Measurements from ENCODE around the gene JAG2.

Gene JAG2

DNA sequence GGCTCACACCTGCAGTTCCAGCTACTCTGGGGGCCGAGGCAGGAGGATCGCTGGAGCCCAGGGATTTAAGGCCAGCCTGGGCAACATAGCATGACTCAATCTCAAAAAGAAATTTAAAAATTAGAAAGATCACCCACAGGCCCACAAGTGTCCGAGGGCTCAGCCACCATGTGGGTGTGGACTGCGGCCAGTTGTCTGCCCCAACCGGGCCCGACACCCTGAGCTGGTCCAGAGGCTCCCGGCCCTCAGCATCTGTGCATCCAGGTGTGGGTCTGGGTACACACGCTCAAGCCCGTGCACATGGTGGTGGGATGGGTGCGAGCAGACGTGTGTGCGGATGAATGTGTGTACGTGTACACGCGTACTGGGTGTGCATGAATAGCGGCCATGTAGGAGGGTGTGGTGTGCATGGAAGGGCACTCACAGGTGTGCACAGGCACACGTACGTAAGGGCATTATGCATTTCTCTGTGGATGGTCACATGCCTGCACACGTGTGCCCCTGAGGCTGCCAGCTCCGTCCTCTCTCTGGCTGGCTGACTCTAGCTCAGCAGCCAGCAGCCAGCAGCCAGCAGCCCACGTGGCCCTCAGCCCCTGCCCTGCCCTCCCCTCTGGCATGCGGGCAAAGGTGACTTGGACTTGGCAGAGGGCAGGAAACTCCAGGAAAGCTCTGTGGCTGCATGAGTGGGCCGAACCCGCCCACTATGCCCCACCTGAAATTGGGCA lies 35.8 kb upstream of the JAG2 start:
- no peak overlapping the region for H3K4me3 ChIP-seq (ENCODE audit: low read depth, low read length)
- TF ChIP-seq, protein P1, sequence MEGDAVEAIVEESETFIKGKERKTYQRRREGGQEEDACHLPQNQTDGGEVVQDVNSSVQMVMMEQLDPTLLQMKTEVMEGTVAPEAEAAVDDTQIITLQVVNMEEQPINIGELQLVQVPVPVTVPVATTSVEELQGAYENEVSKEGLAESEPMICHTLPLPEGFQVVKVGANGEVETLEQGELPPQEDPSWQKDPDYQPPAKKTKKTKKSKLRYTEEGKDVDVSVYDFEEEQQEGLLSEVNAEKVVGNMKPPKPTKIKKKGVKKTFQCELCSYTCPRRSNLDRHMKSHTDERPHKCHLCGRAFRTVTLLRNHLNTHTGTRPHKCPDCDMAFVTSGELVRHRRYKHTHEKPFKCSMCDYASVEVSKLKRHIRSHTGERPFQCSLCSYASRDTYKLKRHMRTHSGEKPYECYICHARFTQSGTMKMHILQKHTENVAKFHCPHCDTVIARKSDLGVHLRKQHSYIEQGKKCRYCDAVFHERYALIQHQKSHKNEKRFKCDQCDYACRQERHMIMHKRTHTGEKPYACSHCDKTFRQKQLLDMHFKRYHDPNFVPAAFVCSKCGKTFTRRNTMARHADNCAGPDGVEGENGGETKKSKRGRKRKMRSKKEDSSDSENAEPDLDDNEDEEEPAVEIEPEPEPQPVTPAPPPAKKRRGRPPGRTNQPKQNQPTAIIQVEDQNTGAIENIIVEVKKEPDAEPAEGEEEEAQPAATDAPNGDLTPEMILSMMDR (IDR thresholded peaks at IDR 0.05; ENCODE audit: low read depth, low read length, missing control alignments): no peak
- no peak for DNase-seq (ENCODE audit: low read depth)

DNA sequence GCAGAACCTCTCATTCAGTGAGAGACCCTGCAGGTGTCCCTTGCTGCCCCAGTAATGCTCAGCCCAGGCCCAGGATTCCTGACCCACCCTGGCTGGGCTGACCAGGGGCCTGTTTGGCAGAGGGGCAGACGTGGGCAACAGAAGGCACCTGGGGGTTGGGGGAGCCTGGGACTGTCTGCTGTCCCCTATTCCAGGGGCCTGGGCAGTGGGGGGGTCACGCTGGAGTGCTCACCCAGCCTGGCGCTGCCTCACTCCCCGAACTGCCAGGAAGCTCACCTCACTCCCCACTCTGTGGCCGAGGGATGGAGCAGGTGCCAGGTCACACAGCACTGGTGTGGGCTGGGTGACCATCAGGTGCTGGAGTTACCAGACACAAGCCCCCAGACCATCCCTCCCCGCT lies 35.1 kb upstream of the JAG2 start:
- TF ChIP-seq, protein P1 (IDR thresholded peaks at IDR 0.05; ENCODE audit: low read depth, low read length, missing control alignments): no peak
- DNase-seq (ENCODE audit: low read depth): no peak
- H3K4me3 ChIP-seq (ENCODE audit: low read depth, low read length): no peak overlapping the region

DNA sequence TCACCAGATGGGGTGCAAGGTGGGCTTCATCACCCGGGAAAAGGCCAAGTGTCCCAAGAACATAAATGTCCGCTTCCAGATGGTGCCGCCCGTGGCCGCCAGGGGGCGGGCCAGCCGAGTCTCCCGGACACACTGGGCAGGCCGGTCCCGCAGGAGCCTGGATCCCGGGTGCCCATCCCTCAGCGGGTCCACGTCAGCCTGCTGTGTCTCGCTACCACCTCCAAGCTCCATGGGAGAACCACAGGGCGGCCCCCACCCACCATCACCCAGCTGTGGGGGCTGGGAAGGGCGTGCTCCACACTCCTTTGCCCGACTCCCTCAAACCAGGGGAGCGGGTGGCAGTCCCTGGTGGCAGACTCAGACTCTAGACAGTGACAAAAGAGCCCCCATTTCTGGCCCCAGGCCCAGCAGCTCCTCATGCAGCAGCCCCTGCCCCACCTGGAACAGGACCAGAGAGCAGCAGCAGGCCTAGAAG lies 34.5 kb upstream of the JAG2 start:
- no peak overlapping the region for H3K4me3 ChIP-seq (ENCODE audit: low read depth, low read length)
- DNase-seq (ENCODE audit: low read depth): no peak
- TF ChIP-seq, protein P1 (IDR thresholded peaks at IDR 0.05; ENCODE audit: low read depth, low read length, missing control alignments): peak; percentile 94

DNA sequence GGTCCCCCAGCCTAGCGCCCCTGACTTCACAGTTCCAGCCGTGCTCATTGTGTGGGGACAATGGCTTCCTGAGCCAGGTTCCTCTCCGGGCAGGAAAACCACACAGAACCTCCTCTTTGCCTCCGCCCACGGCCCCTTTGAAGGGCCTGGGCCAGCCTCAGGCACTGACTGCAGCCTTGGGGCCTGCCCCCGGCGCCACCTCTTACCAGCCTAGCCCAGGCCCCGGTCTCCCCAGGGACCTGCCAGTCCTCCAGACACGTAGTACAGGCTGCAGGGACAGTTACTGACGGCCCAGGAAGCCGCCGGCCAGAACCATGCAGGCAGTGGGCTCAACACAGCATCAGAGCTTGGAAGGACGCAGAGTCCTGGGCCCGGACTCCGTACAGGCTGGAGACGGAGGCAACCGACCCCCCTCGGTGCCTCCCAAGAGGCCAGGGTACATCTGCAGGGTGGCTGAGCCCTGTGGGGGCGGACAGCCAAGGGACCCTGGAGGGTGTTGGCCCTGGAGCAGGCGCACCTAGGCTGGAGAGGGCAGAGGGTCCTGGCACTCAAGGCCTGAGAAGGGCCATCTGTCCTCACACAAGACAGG lies 33.4 kb upstream of the JAG2 start:
- no peak for DNase-seq (ENCODE audit: low read depth)
- no peak overlapping the region for H3K4me3 ChIP-seq (ENCODE audit: low read depth, low read length)
- TF ChIP-seq, protein P1 (IDR thresholded peaks at IDR 0.05; ENCODE audit: low read depth, low read length, missing control alignments): no peak

DNA sequence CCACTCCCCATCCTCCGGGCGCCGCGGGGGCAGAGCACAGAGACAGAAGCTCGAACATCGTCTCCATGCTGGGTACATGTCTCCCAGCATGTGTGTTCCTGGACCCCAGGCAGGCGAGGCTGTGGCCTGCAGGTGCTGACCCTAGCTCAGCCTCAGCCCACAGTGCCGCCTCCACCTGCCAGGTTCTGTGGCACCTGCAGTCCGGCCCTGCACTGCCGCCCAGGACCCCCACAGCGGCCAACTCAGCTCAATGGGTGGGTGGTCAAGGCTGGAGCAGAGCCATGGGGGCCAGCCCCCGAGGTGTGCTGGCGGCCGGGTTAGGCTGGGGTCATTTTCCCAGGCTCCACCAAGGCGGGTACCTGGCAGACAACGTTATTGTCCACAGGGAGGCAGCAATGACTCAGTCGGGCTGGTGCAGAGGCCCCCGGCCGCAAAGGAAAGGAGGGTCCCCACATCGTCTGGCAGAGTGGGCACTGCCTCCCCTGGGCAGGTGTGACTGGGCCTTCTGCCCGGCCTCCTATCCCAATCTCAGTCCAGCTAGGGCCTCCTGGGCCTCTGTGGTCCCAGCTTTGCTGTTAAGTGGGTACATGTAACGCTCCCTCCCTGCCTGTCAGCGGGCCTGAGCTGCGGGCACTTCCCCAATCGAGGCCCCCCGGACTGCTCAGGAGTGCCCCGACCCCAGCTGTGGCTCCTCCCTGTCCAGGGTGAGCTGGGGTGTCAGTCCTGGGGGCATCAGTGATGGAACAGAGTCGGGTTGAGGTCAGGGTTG lies 32.8 kb upstream of the JAG2 start:
- TF ChIP-seq, protein P1 (IDR thresholded peaks at IDR 0.05; ENCODE audit: low read depth, low read length, missing control alignments): peak; percentile 7
- H3K4me3 ChIP-seq (ENCODE audit: low read depth, low read length): no peak overlapping the region
- no peak for DNase-seq (ENCODE audit: low read depth)

DNA sequence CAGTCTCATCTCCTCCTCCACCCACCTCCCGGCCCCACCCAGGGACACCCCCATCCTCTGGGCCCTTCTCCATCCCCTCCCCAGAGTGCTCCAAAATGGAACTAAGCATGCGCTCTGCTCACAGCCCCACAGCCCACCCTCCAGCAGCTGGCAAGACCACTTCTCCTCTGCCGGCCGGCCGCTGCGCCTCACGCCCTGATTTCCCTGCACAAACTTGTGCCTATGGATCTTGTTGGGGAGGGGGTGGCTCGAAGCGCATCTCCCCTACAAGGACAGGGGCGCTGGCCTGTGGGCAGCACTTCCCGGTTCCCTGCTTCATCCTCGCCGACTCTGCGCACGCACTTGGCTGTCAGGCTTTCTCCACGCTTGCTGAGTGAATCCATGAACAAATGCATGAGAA lies 32.1 kb upstream of the JAG2 start:
- TF ChIP-seq, protein P1 (IDR thresholded peaks at IDR 0.05; ENCODE audit: low read depth, low read length, missing control alignments): no peak
- H3K4me3 ChIP-seq (ENCODE audit: low read depth, low read length): no peak overlapping the region
- DNase-seq (ENCODE audit: low read depth): no peak

All from GM12864 (cell line).